ENCODE results near the gene MRGPRF. TPM values are rescaled to one million over a fixed set of nuclear protein-coding genes. Genes with fewer than 3 reads are reported as not detected.

MRGPRF gene
- total RNA-seq, 8 experiments from 2014 or later: 0.05 to 4.3 (median 0.57) TPM; not detected in 1

GRCh38 chr11:68965901-68966853, 46.9 kb downstream of the MRGPRF start:
- 33 to 100% (median 92%) methylated on average over 2 to 13 of the region's 15 CpGs for WGBS, 10 experiments
- Histone ChIP-seq H3K4me1 (replicated peaks in 1 of 2) (no peaks in the 10 kb centered on the region), H3K27ac (no peak overlapping the region), H3K4me3 (no peak overlapping the region)
- ATAC-seq (replicated peaks in 6 of 8): no peak
- in situ Hi-C loops (cut with MboI; ENCODE audit: low pct_unique_long_range_greater_than_20kb in 2 of 9, low sequenced_read_pairs in 9 of 9, unreplicated experiment in 9 of 9): no loop called here

GRCh38 chr11:68963779-68964178, 49.3 kb downstream of the MRGPRF start:
- no peaks in the 10 kb centered on the region for H3K4me1 ChIP-seq (replicated peaks in 1 of 2)
- no peak overlapping the region for H3K4me3 ChIP-seq
- no peak for ATAC-seq (replicated peaks in 6 of 8)
- in situ Hi-C loops (cut with MboI; ENCODE audit: low pct_unique_long_range_greater_than_20kb in 2 of 9, low sequenced_read_pairs in 9 of 9, unreplicated experiment in 9 of 9): no loop called here
- H3K27ac ChIP-seq: no peak overlapping the region
- WGBS, 10 experiments: 40 to 83% methylated on average over 1 of the region's 3 CpGs; no CpG with 5 or more reads in 8 of the 10 experiments

GRCh38 chr11:68962527-68963250, 50.4 kb downstream of the MRGPRF start:
- 85 to 100% (median 96%) methylated on average over 1 to 9 of the region's 16 CpGs; no CpG with 5 or more reads in 2 of the 10 experiments for WGBS, 10 experiments
- H3K4me3 ChIP-seq: no peak overlapping the region
- no peaks in the 10 kb centered on the region for H3K4me1 ChIP-seq (replicated peaks in 1 of 2)
- ATAC-seq (replicated peaks in 6 of 8): peak in 1 of 8 experiments; percentile 33
- H3K27ac ChIP-seq: no peak overlapping the region
- in situ Hi-C loops (cut with MboI; ENCODE audit: low pct_unique_long_range_greater_than_20kb in 2 of 9, low sequenced_read_pairs in 9 of 9, unreplicated experiment in 9 of 9): no loop called here

- H3K4me3 ChIP-seq: no peak overlapping the region
- 26 to 100% (median 60%) methylated on average over 1 to 3 of the region's 8 CpGs; no CpG with 5 or more reads in 7 of the 10 experiments for WGBS, 10 experiments
- H3K27ac ChIP-seq: no peak overlapping the region
- in situ Hi-C loops (cut with MboI; ENCODE audit: low pct_unique_long_range_greater_than_20kb in 2 of 9, low sequenced_read_pairs in 9 of 9, unreplicated experiment in 9 of 9): no loop called here
- H3K4me1 ChIP-seq (replicated peaks in 1 of 2): no peaks in the 10 kb centered on the region
- ATAC-seq (replicated peaks in 6 of 8): peak in 2 of 8 experiments; percentile 32 to 41
Measured at GRCh38 chr11:68961245-68961644, 51.8 kb downstream of the MRGPRF start.

- WGBS, 10 experiments: 59% methylated on average over 5 of the region's 25 CpGs; no CpG with 5 or more reads in 9 of the 10 experiments
- H3K4me3 ChIP-seq: no peak overlapping the region
- H3K4me1 ChIP-seq (replicated peaks in 1 of 2): peaks cover 0 to 1% of the 10 kb centered on the region in 2 donors
- ATAC-seq (replicated peaks in 6 of 8): peak in 1 of 8 experiments; percentile 19
- in situ Hi-C loops (cut with MboI; ENCODE audit: low pct_unique_long_range_greater_than_20kb in 2 of 9, low sequenced_read_pairs in 9 of 9, unreplicated experiment in 9 of 9): no loop called here
- H3K27ac ChIP-seq: no peak overlapping the region
Measured at GRCh38 chr11:68960294-68961071, 52.6 kb downstream of the MRGPRF start.

GRCh38 chr11:68959465-68960293, 53.4 kb downstream of the MRGPRF start:
- Histone ChIP-seq H3K4me1 (replicated peaks in 1 of 2) (peaks cover 0 to 3% of the 10 kb centered on the region in 2 donors), H3K27ac (no peak overlapping the region), H3K4me3 (no peak overlapping the region)
- in situ Hi-C loops (cut with MboI; ENCODE audit: low pct_unique_long_range_greater_than_20kb in 2 of 9, low sequenced_read_pairs in 9 of 9, unreplicated experiment in 9 of 9): no loop called here
- ATAC-seq (replicated peaks in 6 of 8): peak in 5 of 8 experiments; percentile 6 to 40 (median 29)
- WGBS, 10 experiments: 60 to 100% (median 78%) methylated on average over 1 to 5 of the region's 31 CpGs; no CpG with 5 or more reads in 6 of the 10 experiments

GRCh38 chr11:68958211-68958610, 54.8 kb downstream of the MRGPRF start:
- Histone ChIP-seq H3K27ac (no peak overlapping the region), H3K4me1 (replicated peaks in 1 of 2) (peaks cover 0 to 3% of the 10 kb centered on the region in 2 donors), H3K4me3 (no peak overlapping the region)
- no peak for ATAC-seq (replicated peaks in 6 of 8)
- 67 to 100% (median 80%) methylated on average over 1 to 2 of the region's 9 CpGs; no CpG with 5 or more reads in 7 of the 10 experiments for WGBS, 10 experiments
- in situ Hi-C loops (cut with MboI; ENCODE audit: low pct_unique_long_range_greater_than_20kb in 2 of 9, low sequenced_read_pairs in 9 of 9, unreplicated experiment in 9 of 9): no loop called here

- Histone ChIP-seq H3K27ac (no peak overlapping the region), H3K4me1 (replicated peaks in 1 of 2) (peaks cover 0 to 3% of the 10 kb centered on the region in 2 donors), H3K4me3 (no peak overlapping the region)
- WGBS, 10 experiments: 50 to 100% (median 100%) methylated on average over 1 to 2 of the region's 12 CpGs; no CpG with 5 or more reads in 6 of the 10 experiments
- ATAC-seq (replicated peaks in 6 of 8): no peak
- in situ Hi-C loops (cut with MboI; ENCODE audit: low pct_unique_long_range_greater_than_20kb in 2 of 9, low sequenced_read_pairs in 9 of 9, unreplicated experiment in 9 of 9): no loop called here
Measured at GRCh38 chr11:68956547-68957254, 56.3 kb downstream of the MRGPRF start.

- Histone ChIP-seq H3K4me1 (replicated peaks in 1 of 2) (peaks cover 0 to 3% of the 10 kb centered on the region in 2 donors), H3K4me3 (no peak overlapping the region), H3K27ac (no peak overlapping the region)
- 17% methylated on average over 1 of the region's 12 CpGs; no CpG with 5 or more reads in 9 of the 10 experiments for WGBS, 10 experiments
- in situ Hi-C loops (cut with MboI; ENCODE audit: low pct_unique_long_range_greater_than_20kb in 2 of 9, low sequenced_read_pairs in 9 of 9, unreplicated experiment in 9 of 9): no loop called here
- ATAC-seq (replicated peaks in 6 of 8): peak in 4 of 8 experiments; percentile 14 to 38 (median 32)
Measured at GRCh38 chr11:68956142-68956541, 56.9 kb downstream of the MRGPRF start.

- peak in 4 of 8 experiments; percentile 9 to 45 (median 26) for ATAC-seq (replicated peaks in 6 of 8)
Measured at GRCh38 chr11:68955607-68955958, 57.5 kb downstream of the MRGPRF start.

GRCh38 chr11:68954836-68955606, 58.0 kb downstream of the MRGPRF start:
- peaks cover 0 to 3% of the 10 kb centered on the region in 2 donors for H3K4me1 ChIP-seq (replicated peaks in 1 of 2)
- no peak overlapping the region for H3K27ac ChIP-seq
- H3K4me3 ChIP-seq: no peak overlapping the region
- ATAC-seq (replicated peaks in 6 of 8): peak; percentile 3 to 90 (median 53)
- in situ Hi-C loops (cut with MboI; ENCODE audit: low pct_unique_long_range_greater_than_20kb in 2 of 9, low sequenced_read_pairs in 9 of 9, unreplicated experiment in 9 of 9): no loop called here
- WGBS, 10 experiments: 10 to 100% (median 52%) methylated on average over 1 to 19 of the region's 30 CpGs; no CpG with 5 or more reads in 1 of the 10 experiments

More at GRCh38 chr11:68955607-68955958, 57.5 kb downstream of the MRGPRF start:
- in situ Hi-C loops (cut with MboI; ENCODE audit: low pct_unique_long_range_greater_than_20kb in 2 of 9, low sequenced_read_pairs in 9 of 9, unreplicated experiment in 9 of 9): no loop called here
- Histone ChIP-seq H3K27ac (no peak overlapping the region), H3K4me3 (no peak overlapping the region), H3K4me1 (replicated peaks in 1 of 2) (peaks cover 0 to 3% of the 10 kb centered on the region in 2 donors)
- WGBS, 10 experiments: no CpG with 5 or more reads among the region's 5 CpGs
